HCT116 (cell line): ENCODE measurements around the gene SND1. TPM values are rescaled to one million over a fixed set of nuclear protein-coding genes. Genes with fewer than 3 reads are reported as not detected.

ENCODE experiments used
- ATAC-seq: fragments of 200-7000 bp; cut with Tn5 transposase; 2 replicates; pipeline ENCODE4 v1.9.1; 2020; ENCODE audit warnings: mild to moderate bottlenecking, moderate library complexity
- BruUV-seq: library from RNA; stranded (reverse); fragments of 400-500 nt; replicated peaks from 2 replicates; lab custom pipeline; 2021; lab: Mats Ljungman, UMichigan
- CTCF ChIA-PET: fragments of 300-600 bp; sonication (Branson Sonifier 250); formaldehyde crosslinking; loops from one replicate; lab custom pipeline; 2021; ENCODE audit warnings: antibody characterized with exemption; lab: Charles Lee
- POLR2A ChIA-PET: fragments of 300-600, 350-600 bp; sonication (Branson Sonifier 250); formaldehyde crosslinking; loops from one replicate; lab custom pipeline; 2021; ENCODE audit warnings: antibody characterized with exemption; lab: Charles Lee
- RAD21 ChIA-PET, 2 experiments: fragments of 300-600 bp; sonication (Branson Sonifier 250); formaldehyde crosslinking; loops; one replicate each; lab custom pipeline; 2023; ENCODE audit warnings: low total read pairs in 2 of 2; ENCODE audit not compliant: uncharacterized antibody in 2 of 2, unreplicated experiment in 2 of 2, low non-redundant PET in 1 of 2; lab: Charles Lee
- DNase-seq: peaks from one replicate; pipeline ENCODE4 v3.0.0-alpha.2; 2010; ENCODE audit warnings: low read depth, low spot score
- H2AFZ ChIP-seq: fragments of 200-600 bp; shearing (Covaris generic), sonication (generic); 2 replicates; pipeline ENCODE4 v1.6.1; 2017; ENCODE audit warnings: low read depth, mixed run types, mixed read lengths, antibody characterized with exemption, low read length; ENCODE audit not compliant: poor library complexity, severe bottlenecking
- H3K27ac ChIP-seq: 2 replicates; pipeline ENCODE4 v1.5.1; 2012; ENCODE audit warnings: low read depth, low read length
- H3K27me3 ChIP-seq: fragments of 200-600 bp; sonication (generic); 2 replicates; pipeline ENCODE4 v1.6.1; 2016; ENCODE audit warnings: mixed run types, low read length, mixed read lengths; ENCODE audit not compliant: insufficient read depth
- H3K36me3 ChIP-seq, 2 experiments: fragments of 200-500 bp in 1 of 2; fragments of 200-600 bp in 1 of 2; sonication (Bioruptor generic) in 1 of 2; sonication (generic) in 1 of 2; 2 replicates each; pipeline versions ENCODE4 v1.5.1 to v1.6.1; 2014 to 2016; ENCODE audit warnings: low read length in 2 of 2, inconsistent platforms in 1 of 2, mixed read lengths in 1 of 2, mixed run types in 1 of 2; ENCODE audit not compliant: insufficient read depth in 2 of 2, control insufficient read depth in 1 of 2
- H3K4me1 ChIP-seq, 2 experiments: fragments of 200-600 bp in 1 of 2; sonication (generic) in 1 of 2; 2 replicates each; pipeline versions ENCODE4 v1.5.1 to v1.6.1; 2012 to 2017; ENCODE audit warnings: low read length in 2 of 2, inconsistent platforms in 1 of 2, mild to moderate bottlenecking in 1 of 2, mixed read lengths in 1 of 2, mixed run types in 1 of 2, moderate library complexity in 1 of 2; ENCODE audit not compliant: insufficient read depth in 2 of 2, control insufficient read depth in 1 of 2
- H3K4me2 ChIP-seq: fragments of 200-600 bp; sonication (generic); 2 replicates; pipeline ENCODE4 v1.6.1; 2017; ENCODE audit warnings: mixed run types, low read length, mixed read lengths
- H3K4me3 ChIP-seq, 2 experiments: fragments of 200-600 bp in 1 of 2; sonication (generic) in 1 of 2; replicated peaks in 1 of 2; 2 replicates each; pipeline ENCODE4 v1.5.1; 2011 to 2016; ENCODE audit warnings: low read length in 2 of 2, control low read depth in 1 of 2, low read depth in 1 of 2, mild to moderate bottlenecking in 1 of 2, mixed read lengths in 1 of 2, mixed run types in 1 of 2
- H3K79me2 ChIP-seq: fragments of 200-600 bp; sonication (generic); 2 replicates; pipeline ENCODE4 v1.6.1; 2017; ENCODE audit warnings: mild to moderate bottlenecking, mixed run types, low read length, moderate library complexity, mixed read lengths; ENCODE audit not compliant: insufficient read depth
- H3K9ac ChIP-seq: fragments of 200-600 bp; sonication (generic); 2 replicates; pipeline ENCODE4 v1.6.1; 2016; ENCODE audit warnings: low read length, mixed read lengths
- H3K9me2 ChIP-seq: fragments of 200-600 bp; sonication (generic), shearing (Covaris generic); 2 replicates; pipeline ENCODE4 v1.6.1; 2017; ENCODE audit warnings: mixed run types, mild to moderate bottlenecking, moderate library complexity; ENCODE audit not compliant: insufficient read depth
- H3K9me3 ChIP-seq, 2 experiments: fragments of 200-500 bp in 1 of 2; fragments of 200-600 bp in 1 of 2; sonication (Bioruptor generic) in 1 of 2; sonication (generic) in 1 of 2; 2 replicates each; pipeline ENCODE4 v1.6.1; 2014 to 2017; ENCODE audit warnings: low read length in 2 of 2, mixed read lengths in 2 of 2, inconsistent platforms in 1 of 2, low read depth in 1 of 2, mild to moderate bottlenecking in 1 of 2, mixed run types in 1 of 2, moderate library complexity in 1 of 2; ENCODE audit not compliant: control insufficient read depth in 1 of 2, insufficient read depth in 1 of 2
- H4K20me1 ChIP-seq: fragments of 200-600 bp; sonication (generic), shearing (Covaris generic); 2 replicates; pipeline ENCODE4 v1.6.1; 2017; ENCODE audit warnings: mixed run types, mild to moderate bottlenecking, moderate library complexity; ENCODE audit not compliant: insufficient read depth
- ATF3 ChIP-seq: IDR thresholded peaks from 2 replicates; pipeline ENCODE4 v1.6.1; 2012
- CTCF ChIP-seq, 3 experiments: fragments of 200-600 bp in 1 of 3; sonication (generic) in 1 of 3; IDR thresholded peaks in 2 of 3; conservative IDR thresholded peaks in 1 of 3; 2 replicates each; pipeline ENCODE4 v1.5.1; 2012 to 2017; ENCODE audit warnings: low read depth in 2 of 3, low read length in 2 of 3, antibody characterized with exemption in 1 of 3, borderline replicate concordance in 1 of 3, control low read depth in 1 of 3, mild to moderate bottlenecking in 1 of 3, mixed read lengths in 1 of 3, mixed run types in 1 of 3, moderate library complexity in 1 of 3; ENCODE audit not compliant: insufficient read depth in 1 of 3
- ELF1 ChIP-seq: IDR thresholded peaks from 2 replicates; pipeline ENCODE4 v1.6.1; 2012; ENCODE audit warnings: low read depth, borderline replicate concordance
- FOSL1 ChIP-seq: IDR thresholded peaks from 2 replicates; pipeline ENCODE4 v1.6.1; 2012; ENCODE audit warnings: low read depth
- MAX ChIP-seq: IDR thresholded peaks from 2 replicates; pipeline ENCODE4 v1.6.1; 2012
- POLR2A ChIP-seq: IDR thresholded peaks from 2 replicates; pipeline ENCODE4 v1.7.0; 2011; ENCODE audit warnings: borderline replicate concordance; ENCODE audit not compliant: insufficient read depth, insufficient read length; ENCODE audit errors: extremely low read depth
- REST ChIP-seq: IDR thresholded peaks from 2 replicates; pipeline ENCODE4 v1.6.1; 2012; ENCODE audit warnings: low read depth
- SP1 ChIP-seq: IDR thresholded peaks from 2 replicates; pipeline ENCODE4 v1.6.1; 2012; ENCODE audit warnings: low read depth
- intact Hi-C: fragments of 100-400 bp; cut with micrococcal nuclease; formaldehyde crosslinking; loops from 2 replicates; pipeline ENCODE4 v1.10.0; 2022
- total RNA-seq: library from RNA; stranded (reverse); gene quantifications from one replicate; pipeline ENCODE4 v1.2.1, GENCODE V29; 2021; ENCODE audit not compliant: unreplicated experiment

SND1 gene
- total RNA-seq, 1 experiment from 2014 or later = 169 TPM

- TF ChIP-seq MAX = no peak
- TF ChIP-seq, all 23 proteins: peak for 0
Measured at GRCh38 chr7:127711872-127712271, 59.9 kb downstream of the SND1 start (continued).

GRCh38 chr7:127713006-127713405 lies 61.0 kb downstream of the SND1 start:
- no TSS peak for BruUV-seq
- POLR2A ChIA-PET = no interaction called here
- intact Hi-C loops = no loop called here

More at GRCh38 chr7:127713006-127713405, 61.0 kb downstream of the SND1 start:
- ChIA-PET RAD21 (no interaction called here), CTCF (no interaction called here)
- Histone ChIP-seq H4K20me1 (peaks cover 9% of the 10 kb centered on the region; the same call in 1 of the 2 replicates), H3K27ac (no peak overlapping the region), H3K36me3 (peaks cover 26 to 75% of the 10 kb centered on the region in 2 experiments), H3K4me3 (no peak overlapping the region), H3K27me3 (no peaks in the 10 kb centered on the region), H3K79me2 (peaks cover 80% of the 10 kb centered on the region), H3K9me2 (no peaks in the 10 kb centered on the region), H2AFZ (no peak overlapping the region), H3K4me1 (no peaks in the 10 kb centered on the region), H3K4me2 (no peak overlapping the region), H3K9me3 (peaks cover 6 to 11% of the 10 kb centered on the region in 2 experiments; a peak in 2 of 4 replicates), H3K9ac (no peak overlapping the region)
- no peak for DNase-seq
- TF ChIP-seq CTCF (IDR thresholded peaks at IDR 0.05 in 2 of 3, conservative IDR thresholded peaks at IDR 0.05 in 1 of 3; ENCODE audit: borderline replicate concordance in 1 of 3, insufficient read depth in 1 of 3, low read depth in 2 of 3, low read length in 2 of 3) = no peak
- no peak for TF ChIP-seq ATF3
- TF ChIP-seq FOSL1 = no peak
- TF ChIP-seq ELF1 = no peak
- TF ChIP-seq REST = no peak
- TF ChIP-seq POLR2A = no peak
- no peak for TF ChIP-seq SP1
- no peak for ATAC-seq
